ENCODE data around the gene SLC13A3.

Gene SLC13A3

GRCh38 chr20:46647469-46647868 is 3.8 kb downstream of the SLC13A3 start:
- DNase-seq (ENCODE audit: extremely low read depth, low read depth), result no peak
- no peak overlapping the region for H3K4me3 ChIP-seq (replicated peaks; ENCODE audit: low read depth, low read length)
- no peak for TF ChIP-seq CTCF (IDR thresholded peaks at IDR 0.05; ENCODE audit: low read depth, low read length, missing control alignments)

DNA sequence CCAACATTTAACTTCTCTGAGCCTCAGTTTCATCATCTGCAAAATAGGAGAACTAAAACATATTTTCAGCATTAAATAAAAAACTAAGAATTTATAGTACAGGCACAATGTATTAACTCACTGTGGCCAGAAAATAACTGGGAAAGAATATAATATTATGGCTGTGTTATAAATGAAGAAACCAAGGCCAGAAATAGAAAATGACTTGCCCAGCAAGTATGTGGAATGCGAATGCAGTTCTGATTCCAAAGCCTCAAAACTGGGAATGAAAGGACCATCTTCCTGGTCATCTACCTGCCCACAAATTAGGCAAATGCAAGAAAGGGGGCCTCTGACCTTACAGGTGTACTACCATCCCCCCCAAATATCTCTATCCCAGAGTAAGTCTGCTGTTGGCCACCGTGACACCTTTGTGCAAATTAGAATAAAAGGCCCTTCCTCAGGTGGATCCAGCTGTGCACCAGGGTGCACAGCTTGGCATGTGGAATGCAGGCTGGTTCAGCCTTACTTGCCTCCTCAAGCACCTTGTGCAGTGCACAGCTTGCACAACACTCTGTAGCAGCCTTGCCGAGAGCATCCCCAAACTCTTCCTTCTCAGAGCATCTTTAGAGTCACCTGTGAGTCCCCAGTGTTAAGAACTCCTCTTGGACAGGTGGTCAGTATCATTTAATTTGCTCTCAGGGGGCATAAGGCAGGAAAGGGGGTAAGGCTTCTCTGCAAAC is 4.4 kb downstream of the SLC13A3 start:
- H3K4me3 ChIP-seq (replicated peaks; ENCODE audit: low read depth, low read length), result no peak overlapping the region
- no peak for DNase-seq (ENCODE audit: extremely low read depth, low read depth)
- TF ChIP-seq CTCF (IDR thresholded peaks at IDR 0.05; ENCODE audit: low read depth, low read length, missing control alignments), result no peak

GRCh38 chr20:46646122-46646521 is 5.1 kb downstream of the SLC13A3 start:
- TF ChIP-seq CTCF (IDR thresholded peaks at IDR 0.05; ENCODE audit: low read depth, low read length, missing control alignments), result no peak
- no peak for DNase-seq (ENCODE audit: extremely low read depth, low read depth)
- no peak overlapping the region for H3K4me3 ChIP-seq (replicated peaks; ENCODE audit: low read depth, low read length)

- DNase-seq (ENCODE audit: extremely low read depth, low read depth), result no peak
- no peak overlapping the region for H3K4me3 ChIP-seq (replicated peaks; ENCODE audit: low read depth, low read length)
- no peak for TF ChIP-seq CTCF (IDR thresholded peaks at IDR 0.05; ENCODE audit: low read depth, low read length, missing control alignments)
Observed at GRCh38 chr20:46644733-46645132, 6.5 kb downstream of the SLC13A3 start.

DNA sequence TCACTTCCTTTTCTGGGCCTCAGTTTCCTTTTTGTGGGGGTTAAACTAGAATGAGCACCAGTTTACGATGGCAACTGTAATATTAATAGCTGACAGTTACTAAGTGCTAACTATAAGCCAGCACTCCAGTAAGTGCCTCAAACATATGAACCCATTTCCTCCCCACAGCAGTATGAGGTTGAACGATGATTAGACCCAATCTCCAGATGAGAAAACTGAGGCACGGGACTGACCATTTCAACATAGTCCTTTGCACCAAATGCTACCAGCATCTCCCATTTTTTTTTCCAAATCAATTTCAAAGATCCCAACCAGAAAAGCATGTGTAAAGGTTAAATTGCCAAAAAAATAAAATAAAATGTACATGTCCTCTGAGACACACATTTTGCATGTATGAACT is 7.1 kb downstream of the SLC13A3 start:
- no peak for TF ChIP-seq CTCF (IDR thresholded peaks at IDR 0.05; ENCODE audit: low read depth, low read length, missing control alignments)
- no peak for DNase-seq (ENCODE audit: extremely low read depth, low read depth)
- H3K4me3 ChIP-seq (replicated peaks; ENCODE audit: low read depth, low read length), result no peak overlapping the region

DNA sequence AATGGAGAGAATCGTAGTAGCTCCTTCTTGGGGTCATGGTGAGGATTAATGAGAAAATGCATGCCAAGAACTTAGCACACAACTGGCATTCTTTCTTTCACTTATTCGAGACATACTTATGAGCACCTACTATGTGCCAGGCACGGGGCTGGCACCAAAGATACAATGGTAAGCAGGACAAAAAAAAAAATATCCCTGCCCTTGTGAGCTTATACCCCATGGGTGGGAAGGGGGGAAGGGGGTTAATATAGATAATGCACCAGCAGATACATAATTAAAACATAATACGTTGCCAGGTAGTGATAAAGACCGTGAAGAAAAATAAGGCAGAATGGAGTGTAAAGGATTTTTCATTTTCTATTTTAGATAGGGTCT is 8.3 kb downstream of the SLC13A3 start:
- no peak for DNase-seq (ENCODE audit: extremely low read depth, low read depth)
- H3K4me3 ChIP-seq (replicated peaks; ENCODE audit: low read depth, low read length), result no peak overlapping the region
- TF ChIP-seq CTCF (IDR thresholded peaks at IDR 0.05; ENCODE audit: low read depth, low read length, missing control alignments), result no peak
